Erythroblast (primary cell): ENCODE results near the gene TNFRSF21.

Source experiments
- DNase-seq, 2 experiments: peaks; one replicate each; lab custom pipeline; 2025; lab: John Stamatoyannopoulos, UW
- GATA1 ChIP-seq: IDR thresholded peaks from 2 replicates; pipeline ENCODE4 v1.6.1; 2011; ENCODE audit warnings: low read depth, mild to moderate bottlenecking, control low read depth, low read length, moderate library complexity
- POLR2A ChIP-seq: IDR thresholded peaks from 2 replicates; pipeline ENCODE4 v1.6.1; 2011; ENCODE audit warnings: mild to moderate bottlenecking, low read length

Gene TNFRSF21

DNA sequence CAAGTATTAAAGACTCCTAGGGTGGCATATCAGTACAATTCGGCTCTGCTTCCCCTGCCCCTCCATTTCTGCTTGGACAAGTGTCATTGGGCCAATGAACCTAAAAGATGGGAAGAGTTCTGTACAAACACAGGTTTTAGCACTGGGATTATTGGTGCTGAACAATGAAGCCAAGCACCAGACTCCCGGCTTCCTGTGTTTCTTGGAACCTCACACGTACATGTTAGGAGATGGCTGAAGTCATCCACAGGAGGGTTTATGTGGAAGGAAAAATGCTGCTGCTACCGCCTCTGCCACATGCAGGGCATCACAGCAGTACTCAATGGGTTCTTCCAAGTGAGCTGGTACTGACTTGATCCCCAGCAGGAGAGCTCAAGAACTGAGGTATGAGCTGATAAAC is 49.7 kb downstream of the TNFRSF21 start:
- TF ChIP-seq GATA1 = no peak
- TF ChIP-seq POLR2A = no peak
- DNase-seq = no peak

DNA sequence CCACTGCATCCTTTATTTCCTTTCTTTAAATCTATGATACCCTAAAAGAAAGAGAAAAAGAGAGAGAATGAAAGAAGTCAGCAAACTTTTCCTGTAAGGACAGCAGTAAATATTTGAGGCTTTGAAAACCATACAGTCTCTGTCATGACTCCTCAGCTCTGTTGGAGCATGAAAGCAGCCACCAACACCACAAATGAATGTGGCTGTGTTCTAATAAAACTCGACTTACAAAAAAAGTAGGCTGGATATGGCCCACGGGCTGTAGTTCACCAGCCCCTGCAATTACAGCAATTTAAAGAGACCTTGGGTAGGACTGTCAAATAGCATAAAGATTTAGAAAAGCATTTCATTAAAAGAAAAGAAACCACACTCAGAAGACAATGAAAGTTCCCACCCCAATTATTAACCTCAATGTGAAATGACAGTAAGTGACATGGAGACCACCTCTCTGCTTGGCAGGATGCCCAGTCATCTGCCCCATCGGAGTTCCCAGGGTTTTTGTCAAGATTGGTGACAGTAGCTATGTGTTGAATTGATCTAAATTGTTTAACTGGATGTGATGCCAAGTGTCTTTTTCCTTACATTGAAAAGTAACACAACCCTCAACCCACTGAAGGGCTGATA is 50.9 kb downstream of the TNFRSF21 start:
- no peak for TF ChIP-seq GATA1
- TF ChIP-seq POLR2A = no peak
- no peak for DNase-seq

DNA sequence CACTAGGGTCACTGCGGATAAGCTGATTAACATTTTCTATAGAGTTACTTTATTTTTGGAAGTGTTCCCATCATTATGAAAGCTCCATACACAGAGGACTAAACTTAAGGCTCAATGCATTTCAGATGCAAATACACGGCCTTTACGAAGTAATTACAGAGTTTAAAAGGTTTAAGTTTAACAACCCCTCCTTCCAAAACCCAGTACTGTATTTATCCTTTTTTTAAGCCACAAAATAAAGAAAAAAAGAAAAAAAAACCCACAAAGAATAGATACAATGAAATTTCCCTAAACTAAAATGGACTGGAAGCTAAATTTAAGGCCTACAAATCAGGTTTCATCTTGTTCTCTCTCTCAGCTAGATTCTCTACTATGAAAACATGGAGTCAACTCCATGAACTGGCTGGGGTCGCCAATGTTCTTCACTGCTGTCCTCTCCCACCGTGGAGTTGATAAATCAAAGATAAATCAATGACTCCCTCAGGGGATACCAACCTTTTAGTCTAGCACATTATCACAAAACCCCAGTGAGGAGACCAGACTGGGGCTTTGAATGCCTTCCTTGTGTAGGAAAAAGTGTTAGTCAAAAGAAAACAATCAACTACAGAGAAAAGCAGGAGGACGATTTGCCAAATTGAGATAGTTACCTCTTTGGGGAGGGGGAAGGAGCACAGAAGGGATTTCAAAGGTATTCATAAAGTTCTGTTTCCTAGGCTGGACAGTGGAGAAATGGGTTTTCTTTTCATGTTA is 52.5 kb downstream of the TNFRSF21 start:
- DNase-seq = no peak
- no peak for TF ChIP-seq POLR2A
- TF ChIP-seq GATA1 = no peak

GRCh38 chr6:47256361-47256760 is 53.3 kb downstream of the TNFRSF21 start:
- no peak for DNase-seq
- TF ChIP-seq GATA1 (no peak), POLR2A (no peak)

DNA sequence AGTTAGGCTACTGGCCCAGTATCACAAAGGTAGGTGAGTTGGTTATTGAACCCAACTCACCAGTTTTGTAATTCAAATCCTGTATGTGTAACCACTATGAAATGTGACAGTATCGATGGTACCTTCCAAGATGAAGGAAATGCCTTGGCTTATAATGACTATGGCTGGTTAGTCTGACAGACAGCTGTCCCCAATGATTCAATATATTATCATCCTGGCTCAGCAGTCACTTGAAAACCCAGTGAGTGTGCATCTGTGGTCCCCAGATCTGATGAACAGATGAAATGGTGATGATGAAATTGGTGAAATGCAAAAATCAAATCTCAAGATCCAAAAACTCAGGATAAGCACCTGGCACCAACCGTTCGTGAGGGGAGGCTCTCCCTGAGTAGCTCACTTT is 54.8 kb downstream of the TNFRSF21 start:
- TF ChIP-seq GATA1 (no peak), POLR2A (no peak)
- no peak for DNase-seq

GRCh38 chr6:47254051-47254450 is 55.7 kb downstream of the TNFRSF21 start:
- TF ChIP-seq POLR2A (no peak), GATA1 (no peak)

DNA sequence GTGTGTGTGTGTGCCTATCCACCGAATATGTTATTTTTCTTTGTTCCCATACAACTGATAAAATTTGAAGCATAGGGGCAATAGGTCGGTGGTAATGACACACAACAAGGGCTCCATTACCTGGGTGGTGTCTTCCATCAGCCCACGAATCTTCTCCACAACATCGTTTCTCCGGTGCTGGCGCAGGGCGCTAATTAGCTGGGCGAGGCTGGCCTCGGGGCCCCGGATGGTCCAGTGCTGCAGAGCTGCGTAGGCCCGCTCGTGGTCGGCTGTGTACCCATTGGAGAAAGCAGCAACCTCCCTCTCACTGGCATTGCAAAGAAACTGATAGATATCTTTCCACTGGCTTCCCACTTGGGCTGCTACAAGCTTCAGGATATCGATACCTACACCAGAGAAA is 56.6 kb downstream of the TNFRSF21 start:
- DNase-seq = no peak
- TF ChIP-seq GATA1 (no peak), POLR2A (no peak)

More at GRCh38 chr6:47254051-47254450, 55.7 kb downstream of the TNFRSF21 start:
- no peak for DNase-seq

- TF ChIP-seq POLR2A (no peak), GATA1 (no peak)
- DNase-seq = no peak
Measured at GRCh38 chr6:47252633-47253032, 57.1 kb downstream of the TNFRSF21 start.

GRCh38 chr6:47251396-47251795 is 58.3 kb downstream of the TNFRSF21 start:
- no peak for DNase-seq
- TF ChIP-seq POLR2A = no peak
- no peak for TF ChIP-seq GATA1

DNA sequence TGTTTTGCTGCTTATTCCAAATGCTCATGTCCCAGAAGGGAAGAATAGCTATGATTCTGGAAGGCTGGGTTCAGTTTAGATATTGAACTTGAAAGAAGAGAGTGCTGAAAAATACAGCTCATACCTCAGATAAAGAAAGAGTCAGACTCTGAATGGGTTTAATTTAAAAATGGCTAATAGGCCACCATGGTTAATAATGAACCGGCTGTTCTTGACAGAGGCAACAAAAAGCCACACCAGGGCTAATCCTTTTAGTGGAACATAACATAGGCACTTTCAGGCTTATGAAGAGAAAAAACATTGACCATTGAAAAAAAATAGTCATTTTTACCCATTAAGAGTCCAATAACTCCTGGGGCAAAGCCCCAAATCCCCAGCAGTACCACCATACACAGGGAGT is 59.4 kb downstream of the TNFRSF21 start:
- TF ChIP-seq GATA1 = no peak
- no peak for TF ChIP-seq POLR2A

DNA sequence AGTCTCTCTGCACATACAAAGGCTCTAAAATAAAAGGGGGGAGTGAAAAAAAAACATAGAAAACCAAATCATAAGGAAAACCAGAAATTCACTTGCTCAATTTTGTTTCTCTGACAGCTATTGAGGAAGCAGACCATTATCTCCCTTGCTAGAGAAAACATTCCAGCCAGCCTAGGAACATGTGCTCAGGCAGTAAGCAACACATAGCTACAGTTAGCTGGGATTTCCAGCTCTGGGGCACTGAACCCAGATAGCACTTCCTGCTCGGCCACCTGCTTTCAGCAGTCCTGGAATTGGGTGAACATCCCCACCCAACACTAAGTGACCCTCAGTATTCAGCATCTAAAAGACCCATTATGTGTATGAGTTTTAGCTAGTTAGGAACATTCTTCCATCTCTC is 61.3 kb downstream of the TNFRSF21 start:
- no peak for DNase-seq
- TF ChIP-seq GATA1 = no peak
- no peak for TF ChIP-seq POLR2A

More for the DNA sequence above, 59.4 kb downstream of the TNFRSF21 start:
- no peak for DNase-seq

GRCh38 chr6:47247227-47247797 is 62.4 kb downstream of the TNFRSF21 start:
- TF ChIP-seq GATA1 (no peak), POLR2A (no peak)
- DNase-seq = peak; percentile 68 to 71

- no peak for TF ChIP-seq GATA1
- TF ChIP-seq POLR2A = no peak
- DNase-seq = no peak
Measured at GRCh38 chr6:47246551-47246950, 63.2 kb downstream of the TNFRSF21 start.

- peak; percentile 49 to 60 for DNase-seq
- TF ChIP-seq GATA1 (no peak), POLR2A (no peak)
Measured at GRCh38 chr6:47245745-47246371, 63.8 kb downstream of the TNFRSF21 start.
